HG02763 (cell line): ENCODE results near the gene EDAR.

Experiments
- ATAC-seq: cut with Tn5 transposase; IDR thresholded peaks from one replicate; pipeline ENCODE4 v1.9.1; 2021; ENCODE audit warnings: mild to moderate bottlenecking, moderate library complexity; ENCODE audit not compliant: unreplicated experiment

Gene EDAR

GRCh38 chr2:108988796-108989713 lies at the start of gene EDAR:
Gene EDAR (minus strand): TSS chr2:108989220. CDS start chr2:108931014, 58,206 bp downstream.
- ATAC-seq: no peak

- no peak for ATAC-seq
These were observed 44.2 kb upstream of the EDAR start for GRCh38 chr2:109033171-109033570.

GRCh38 chr2:109032229-109032820 lies 43.3 kb upstream of the EDAR start:
- no peak for ATAC-seq

DNA sequence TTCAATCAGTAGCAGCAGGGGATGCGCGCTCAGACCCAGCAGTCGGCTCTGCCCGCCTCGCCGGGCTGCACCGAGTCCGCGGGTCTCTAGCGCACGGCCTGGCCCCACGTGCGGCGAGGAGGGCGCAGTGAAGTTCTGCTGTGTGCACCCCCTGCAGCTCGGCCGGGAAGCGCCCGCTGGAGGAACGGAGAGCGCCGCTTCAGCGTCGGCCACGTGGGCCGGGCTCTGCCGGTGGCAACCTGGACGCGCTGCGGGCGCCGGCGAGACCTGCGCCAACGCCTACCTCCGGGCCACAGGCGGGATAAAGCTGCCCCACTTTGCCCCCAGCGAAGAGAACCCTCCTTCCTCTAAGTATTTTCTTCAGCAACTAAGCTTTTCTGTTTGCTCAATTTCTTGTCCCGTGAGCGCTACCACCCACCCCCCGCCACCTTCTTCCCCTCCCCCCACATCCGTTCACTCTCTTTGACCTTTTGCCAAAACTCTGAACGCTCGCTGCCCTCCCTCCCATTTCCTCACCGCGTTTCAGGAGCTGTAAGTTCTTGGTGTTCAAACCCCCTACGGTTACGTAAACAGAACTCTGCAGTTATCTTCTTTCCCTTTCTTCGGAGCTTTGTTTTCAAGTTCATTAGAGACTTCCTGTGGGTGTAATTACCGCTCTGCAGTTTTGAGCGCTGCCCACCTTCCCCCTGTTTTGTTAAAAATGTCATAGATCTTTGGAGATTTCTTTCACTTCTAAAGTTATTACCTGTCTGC lies 42.6 kb upstream of the EDAR start:
- ATAC-seq: peak; percentile 57

DNA sequence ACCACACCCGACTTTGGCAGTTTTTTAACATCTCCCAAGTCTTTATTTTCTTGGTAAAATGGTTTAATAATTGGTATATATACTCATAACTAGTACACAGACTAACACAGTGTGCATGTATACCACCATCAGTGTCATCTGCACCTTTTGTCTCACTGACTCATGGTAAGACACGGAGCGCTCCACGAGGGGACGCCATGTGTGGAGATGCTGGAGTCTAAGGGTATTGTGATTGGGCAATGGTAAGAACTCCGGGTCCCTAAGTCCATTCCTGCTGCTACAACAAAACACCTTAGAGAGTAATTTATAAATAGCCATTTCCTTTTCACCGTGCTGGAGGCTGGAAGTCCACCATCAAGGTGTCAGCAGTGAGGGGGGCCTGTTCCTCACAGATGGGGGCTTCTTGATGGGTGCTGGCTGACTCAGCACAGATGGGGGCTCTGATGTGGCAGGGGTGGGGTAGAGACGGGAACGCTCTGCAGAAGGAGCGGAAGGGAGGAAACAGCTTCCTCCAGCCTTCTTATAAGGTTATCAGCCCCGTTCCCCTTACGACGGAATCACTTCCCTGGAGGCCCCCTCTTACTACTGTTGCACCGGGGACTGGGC lies 42.0 kb upstream of the EDAR start:
- ATAC-seq: no peak

- ATAC-seq: no peak
These were observed 40.6 kb upstream of the EDAR start for GRCh38 chr2:109029490-109030201.

DNA sequence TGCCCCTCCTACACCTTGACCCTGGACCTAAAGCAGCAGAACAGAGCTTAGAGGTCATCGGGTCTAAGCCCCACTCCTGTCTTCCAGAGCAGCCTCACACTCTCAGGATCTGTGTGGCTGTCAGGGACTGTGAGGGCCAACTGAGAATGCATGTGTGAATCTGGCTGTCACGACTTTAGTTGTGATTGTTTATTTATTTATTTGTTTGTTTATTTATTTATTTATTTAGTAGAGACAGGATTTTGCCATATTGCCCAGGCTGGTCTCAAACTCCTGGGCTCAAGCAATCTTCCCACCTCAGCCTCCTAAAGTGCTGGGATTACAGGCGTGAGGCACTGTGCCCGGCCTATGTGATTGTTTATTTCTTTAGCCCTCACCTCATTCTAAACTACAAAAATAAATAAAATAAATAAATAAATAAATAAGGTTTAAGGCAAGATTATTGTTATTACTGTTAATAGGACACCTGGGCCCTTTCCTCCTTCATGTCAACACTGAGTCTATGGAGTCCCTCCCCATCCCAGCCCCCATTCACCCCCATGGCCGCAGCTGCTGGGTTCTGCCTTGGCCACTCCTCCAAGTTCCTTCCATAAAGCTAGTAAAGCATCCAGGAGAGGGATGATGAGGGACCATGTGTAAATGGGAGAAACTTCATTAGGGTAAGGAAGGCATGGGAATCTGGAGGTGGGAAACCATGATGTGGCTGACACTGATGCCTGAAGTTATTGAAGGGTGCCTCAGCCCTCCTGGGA lies 39.9 kb upstream of the EDAR start:
- no peak for ATAC-seq

GRCh38 chr2:109028277-109028676 lies 39.3 kb upstream of the EDAR start:
- ATAC-seq: no peak

DNA sequence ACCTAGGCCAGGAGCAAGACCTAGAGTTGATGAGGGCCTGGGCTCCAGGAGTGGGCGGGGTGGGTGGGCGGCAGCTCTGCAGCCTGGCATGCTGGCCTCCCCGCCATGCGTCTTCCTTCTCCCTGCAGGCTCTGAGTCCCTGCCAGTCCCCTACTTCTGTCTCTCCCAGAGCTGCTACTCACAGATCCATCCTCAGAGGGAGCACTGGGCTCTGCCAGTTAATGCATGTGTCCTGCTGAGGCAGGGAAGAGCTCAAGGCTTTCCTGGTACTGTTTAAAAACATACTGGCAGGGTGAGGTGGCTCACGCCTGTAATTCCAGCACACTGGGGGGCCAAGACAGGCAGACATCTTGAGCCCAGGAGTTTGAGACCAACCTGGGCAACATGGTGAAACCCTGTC lies 38.7 kb upstream of the EDAR start:
- ATAC-seq: no peak

DNA sequence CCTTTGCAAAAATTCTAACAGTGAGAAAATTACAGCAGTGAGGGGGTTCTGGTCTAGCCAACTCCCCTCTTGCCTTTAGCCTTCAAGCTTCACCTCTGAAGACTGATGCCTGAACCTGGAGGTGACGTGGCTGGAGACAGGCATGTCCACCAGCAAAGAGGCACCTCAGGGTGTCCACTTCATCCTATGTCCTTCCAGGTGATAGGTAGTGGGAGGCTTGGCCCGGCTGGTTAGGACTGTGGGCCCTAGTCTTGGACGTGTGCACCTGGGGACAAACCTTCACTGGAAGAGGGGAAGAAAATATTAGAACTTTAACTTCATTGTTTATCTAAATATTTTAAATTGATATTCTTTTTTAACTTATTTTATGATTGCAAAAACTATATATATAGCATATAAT lies 35.5 kb upstream of the EDAR start:
- no peak for ATAC-seq

GRCh38 chr2:109021895-109022300 lies 32.9 kb upstream of the EDAR start:
- ATAC-seq: no peak

DNA sequence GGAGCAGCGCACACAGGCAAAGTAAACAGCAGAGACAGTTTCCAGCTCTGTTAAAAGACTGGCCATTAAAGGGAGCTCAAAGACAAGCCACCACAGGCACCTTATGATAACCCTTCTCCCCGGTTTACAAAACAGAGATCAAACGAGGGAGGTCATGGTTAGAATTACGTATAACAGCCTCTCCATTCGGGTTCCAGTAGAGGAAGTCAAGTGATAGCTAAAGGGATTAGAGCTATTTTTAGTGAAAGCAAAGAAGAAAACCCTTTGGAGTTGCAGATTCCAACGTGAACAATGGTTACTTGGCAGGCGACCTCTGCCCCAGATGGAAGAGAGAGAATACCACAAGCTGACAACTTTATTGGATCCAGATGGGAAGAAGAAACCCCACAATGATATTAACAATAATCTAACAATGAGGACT lies 31.2 kb upstream of the EDAR start:
- no peak for ATAC-seq

GRCh38 chr2:109018452-109018851 lies 29.4 kb upstream of the EDAR start:
- no peak for ATAC-seq

DNA sequence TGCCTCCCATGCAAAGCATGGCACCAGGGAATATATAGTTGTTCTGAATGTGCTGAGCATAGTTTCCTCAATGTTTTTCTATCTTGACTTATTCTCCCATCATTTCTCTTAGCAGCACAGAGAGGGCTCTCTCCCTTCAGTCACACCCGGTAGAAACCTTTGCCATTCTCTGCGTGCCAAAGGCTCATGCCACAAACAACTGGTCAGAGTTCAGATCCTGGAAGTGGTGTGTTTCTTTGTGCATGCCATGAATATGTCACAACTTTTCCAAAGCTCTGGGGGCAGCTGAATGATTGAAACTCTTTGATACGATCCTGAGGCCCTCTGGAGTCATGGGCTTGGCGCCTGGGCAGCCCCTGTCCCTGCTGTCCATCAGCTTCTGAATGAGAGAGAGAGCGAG lies 28.0 kb upstream of the EDAR start:
- no peak for ATAC-seq

DNA sequence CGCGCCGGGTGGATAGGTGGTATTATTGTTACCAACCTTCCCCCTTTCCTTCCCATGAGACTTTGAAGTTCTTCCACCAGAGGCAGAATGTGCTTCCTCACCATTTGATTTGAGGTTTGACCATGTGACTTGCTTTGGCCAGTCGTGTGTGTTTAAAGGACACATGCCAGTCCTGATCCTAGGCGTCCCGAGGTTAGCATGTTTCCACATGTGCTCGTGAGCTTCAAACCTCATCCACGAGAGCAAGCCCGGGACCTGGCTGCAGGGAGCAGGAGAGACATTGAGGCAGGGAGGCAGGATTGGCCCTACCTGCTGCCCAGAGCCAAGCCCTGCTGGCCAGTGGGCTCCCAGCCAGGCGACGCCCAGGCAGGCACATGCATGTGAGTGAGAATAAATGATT lies 27.4 kb upstream of the EDAR start:
- ATAC-seq: no peak

DNA sequence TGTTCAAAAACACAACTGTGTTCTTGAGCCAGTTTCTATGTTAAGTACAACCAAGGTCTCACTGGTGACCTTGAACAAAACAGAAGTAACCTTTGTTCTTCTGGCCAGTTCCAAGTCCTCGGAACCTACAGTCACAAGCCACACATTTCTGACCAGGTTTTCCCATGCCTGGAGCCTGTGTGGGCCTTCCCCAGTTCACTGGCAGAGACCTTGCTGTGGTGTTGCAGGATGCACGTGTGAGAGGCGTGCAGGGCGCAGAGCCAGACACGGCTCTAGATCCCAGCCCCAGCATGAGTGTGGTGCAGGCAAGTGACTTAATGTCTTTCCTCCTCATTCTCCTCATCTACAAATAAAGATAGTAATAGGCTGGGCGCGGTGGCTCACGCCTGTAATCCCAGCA lies 25.5 kb upstream of the EDAR start:
- no peak for ATAC-seq

DNA sequence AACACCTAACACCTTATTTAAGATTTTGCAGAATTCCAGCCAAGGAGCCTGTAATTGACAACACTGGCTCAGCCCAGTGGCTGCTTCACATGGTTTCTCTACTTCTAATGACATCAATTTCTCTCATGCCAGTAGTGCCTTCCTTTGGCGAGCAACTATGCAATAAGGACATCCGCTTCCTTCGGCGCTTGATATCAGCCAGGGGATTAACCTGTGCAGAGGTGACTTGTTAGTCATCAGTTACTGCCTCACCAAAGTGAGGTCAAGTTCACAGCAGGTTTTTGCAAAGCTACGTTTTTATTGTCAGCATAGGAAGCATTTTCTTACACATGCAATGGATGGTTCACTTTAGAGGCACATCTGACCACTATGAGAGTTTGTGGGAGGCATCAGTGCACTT lies 24.0 kb upstream of the EDAR start:
- no peak for ATAC-seq

GRCh38 chr2:109009920-109010610 lies 21.0 kb upstream of the EDAR start:
- no peak for ATAC-seq

GRCh38 chr2:109006971-109007370 lies 18.0 kb upstream of the EDAR start:
- ATAC-seq: no peak
